ENCODE results near the gene EPS8.

GRCh38 chr12:15662303-15662980, 126.7 kb downstream of the EPS8 start:
- no peak for TF ChIP-seq POLR2A (IDR thresholded peaks at IDR 0.05)
- TF ChIP-seq CTCF (IDR thresholded peaks at IDR 0.05): no peak

Measured in adrenal gland (tissue), 5 donors.